ENCODE results near the gene PALLD. TPM values are rescaled to one million over a fixed set of nuclear protein-coding genes. Genes with fewer than 3 reads are reported as not detected.

PALLD gene
- total and polyA plus RNA-seq, 2 of the 13 experiments (the other 11 are each of a cell fraction or from before 2014, with no cell fraction given): 0.50 to 1.5 TPM

DNA sequence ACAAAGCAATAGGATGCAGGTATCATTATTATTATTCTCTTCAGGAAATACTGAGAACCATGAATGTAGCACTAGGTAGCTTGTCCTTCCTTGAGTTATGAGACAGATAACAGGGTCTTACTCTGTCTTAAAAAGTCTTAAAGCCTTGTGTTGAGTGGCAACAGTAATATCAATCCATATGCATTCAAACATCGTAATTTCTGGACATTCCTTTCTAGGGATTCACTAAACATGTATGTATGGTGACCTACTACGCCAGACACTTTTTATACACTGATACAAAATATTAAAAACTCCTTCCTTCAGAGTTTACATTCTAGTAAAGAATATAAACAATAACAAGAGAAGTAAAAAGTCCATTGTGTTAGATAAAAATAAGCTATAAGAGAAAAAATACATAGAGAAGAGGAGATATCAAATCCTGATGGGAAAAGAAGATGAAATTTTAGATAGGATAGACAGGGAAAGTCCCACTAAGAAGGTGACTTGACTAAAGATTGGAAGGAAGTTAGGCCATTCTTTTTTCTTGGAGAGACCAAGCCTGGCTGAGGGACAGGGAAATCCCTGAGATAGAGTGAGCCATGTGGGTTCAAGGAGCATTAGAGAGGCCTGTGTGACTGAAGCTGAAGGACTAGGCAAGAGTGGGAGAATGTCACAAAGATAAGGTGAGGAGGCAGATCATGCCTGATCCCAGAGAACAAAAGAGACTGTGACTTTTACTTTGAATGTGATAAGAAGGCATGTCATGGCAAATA is 11.5 kb upstream of the PALLD start:
- FAIRE-seq (no peak), DNase-seq (ENCODE audit: low spot score) (no peak), ATAC-seq (no peak)
- no peaks in the 10 kb centered on the region for H3K79me2 ChIP-seq (ENCODE audit: insufficient read depth, low read length)
- no peak overlapping the region for H3K27ac ChIP-seq (ENCODE audit: extremely low read length, insufficient read depth, low read length)
- H3K36me3 ChIP-seq (replicated peaks in 1 of 2; ENCODE audit: control insufficient read depth in 1 of 2, insufficient read depth in 2 of 2, low read length in 2 of 2): no peaks in the 10 kb centered on the region
- no TSS peak for BruUV-seq (replicated peaks)
- intact Hi-C loops (cut with micrococcal nuclease; ENCODE audit: unreplicated experiment): no loop called here
- ChIA-PET CTCF (ENCODE audit: low intra/inter-chr PET ratio, low total read pairs) (no interaction called here), POLR2A (no interaction called here)
- H3K4me1 ChIP-seq (ENCODE audit: insufficient read depth, low read length): peaks cover 8% of the 10 kb centered on the region; the same call in 1 of the 2 replicates
- peaks cover 0 to 2% of the 10 kb centered on the region in 2 experiments; a peak in 1 of 5 replicates for H3K27me3 ChIP-seq (ENCODE audit: control insufficient read depth in 1 of 2, insufficient read depth in 2 of 2, low read length in 2 of 2)
- H4K20me1 ChIP-seq (ENCODE audit: insufficient read depth, low read length): no peaks in the 10 kb centered on the region
- H3K4me3 ChIP-seq (replicated peaks in 1 of 3; ENCODE audit: insufficient read depth in 1 of 3, low read depth in 2 of 3, low read length in 3 of 3): no peak overlapping the region
- no peak overlapping the region for H2AFZ ChIP-seq (ENCODE audit: low read length)
- no peak overlapping the region for H3K4me2 ChIP-seq (ENCODE audit: low read depth, low read length)
- no peaks in the 10 kb centered on the region for H3K9me3 ChIP-seq (ENCODE audit: low read length)
- 1% methylated on average over 2 of the region's 2 CpGs for WGBS (ENCODE audit: low lambda C conversion rate)
- no peak overlapping the region for H3K9ac ChIP-seq (ENCODE audit: insufficient read depth, low read depth, low read length)
- in situ Hi-C loops (cut with HindIII; ENCODE audit: extremely low pct_ligation_motif_present, low pct_unique_long_range_greater_than_20kb): no loop called here
- TF ChIP-seq SCMH1 (CRISPR knock-in tag; IDR thresholded peaks at IDR 0.05; ENCODE audit: borderline replicate concordance): no peak
- TF ChIP-seq, protein P1, sequence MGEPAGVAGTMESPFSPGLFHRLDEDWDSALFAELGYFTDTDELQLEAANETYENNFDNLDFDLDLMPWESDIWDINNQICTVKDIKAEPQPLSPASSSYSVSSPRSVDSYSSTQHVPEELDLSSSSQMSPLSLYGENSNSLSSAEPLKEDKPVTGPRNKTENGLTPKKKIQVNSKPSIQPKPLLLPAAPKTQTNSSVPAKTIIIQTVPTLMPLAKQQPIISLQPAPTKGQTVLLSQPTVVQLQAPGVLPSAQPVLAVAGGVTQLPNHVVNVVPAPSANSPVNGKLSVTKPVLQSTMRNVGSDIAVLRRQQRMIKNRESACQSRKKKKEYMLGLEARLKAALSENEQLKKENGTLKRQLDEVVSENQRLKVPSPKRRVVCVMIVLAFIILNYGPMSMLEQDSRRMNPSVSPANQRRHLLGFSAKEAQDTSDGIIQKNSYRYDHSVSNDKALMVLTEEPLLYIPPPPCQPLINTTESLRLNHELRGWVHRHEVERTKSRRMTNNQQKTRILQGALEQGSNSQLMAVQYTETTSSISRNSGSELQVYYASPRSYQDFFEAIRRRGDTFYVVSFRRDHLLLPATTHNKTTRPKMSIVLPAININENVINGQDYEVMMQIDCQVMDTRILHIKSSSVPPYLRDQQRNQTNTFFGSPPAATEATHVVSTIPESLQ (CRISPR knock-in tag; conservative IDR thresholded peaks at IDR 0.05): no peak
- no peak for TF ChIP-seq PHF8 (CRISPR knock-in tag; IDR thresholded peaks at IDR 0.05)
- TF ChIP-seq NCOA5 (CRISPR knock-in tag; IDR thresholded peaks at IDR 0.05): no peak
- no peak for TF ChIP-seq CC2D1A (CRISPR knock-in tag; IDR thresholded peaks at IDR 0.05)
- TF ChIP-seq MEIS2 (CRISPR knock-in tag; IDR thresholded peaks at IDR 0.05): no peak
- TF ChIP-seq, protein P2, sequence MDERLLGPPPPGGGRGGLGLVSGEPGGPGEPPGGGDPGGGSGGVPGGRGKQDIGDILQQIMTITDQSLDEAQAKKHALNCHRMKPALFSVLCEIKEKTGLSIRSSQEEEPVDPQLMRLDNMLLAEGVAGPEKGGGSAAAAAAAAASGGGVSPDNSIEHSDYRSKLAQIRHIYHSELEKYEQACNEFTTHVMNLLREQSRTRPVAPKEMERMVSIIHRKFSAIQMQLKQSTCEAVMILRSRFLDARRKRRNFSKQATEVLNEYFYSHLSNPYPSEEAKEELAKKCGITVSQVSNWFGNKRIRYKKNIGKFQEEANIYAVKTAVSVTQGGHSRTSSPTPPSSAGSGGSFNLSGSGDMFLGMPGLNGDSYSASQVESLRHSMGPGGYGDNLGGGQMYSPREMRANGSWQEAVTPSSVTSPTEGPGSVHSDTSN (CRISPR knock-in tag; IDR thresholded peaks at IDR 0.05): no peak
- no peak for TF ChIP-seq RFXAP (CRISPR knock-in tag; IDR thresholded peaks at IDR 0.05; ENCODE audit: borderline replicate concordance)
- no peak for TF ChIP-seq ZNF3 (CRISPR knock-in tag; IDR thresholded peaks at IDR 0.05)
- TF ChIP-seq THAP11 (CRISPR knock-in tag; IDR thresholded peaks at IDR 0.05): no peak
- no peak for TF ChIP-seq BRCA1 (CRISPR knock-in tag; IDR thresholded peaks at IDR 0.05)
- TF ChIP-seq FOXK1 (CRISPR knock-in tag; IDR thresholded peaks at IDR 0.05; ENCODE audit: borderline replicate concordance, low read depth): no peak
- TF ChIP-seq ZNF441 (CRISPR knock-in tag; IDR thresholded peaks at IDR 0.05; ENCODE audit: borderline replicate concordance): no peak
- TF ChIP-seq, protein P3, sequence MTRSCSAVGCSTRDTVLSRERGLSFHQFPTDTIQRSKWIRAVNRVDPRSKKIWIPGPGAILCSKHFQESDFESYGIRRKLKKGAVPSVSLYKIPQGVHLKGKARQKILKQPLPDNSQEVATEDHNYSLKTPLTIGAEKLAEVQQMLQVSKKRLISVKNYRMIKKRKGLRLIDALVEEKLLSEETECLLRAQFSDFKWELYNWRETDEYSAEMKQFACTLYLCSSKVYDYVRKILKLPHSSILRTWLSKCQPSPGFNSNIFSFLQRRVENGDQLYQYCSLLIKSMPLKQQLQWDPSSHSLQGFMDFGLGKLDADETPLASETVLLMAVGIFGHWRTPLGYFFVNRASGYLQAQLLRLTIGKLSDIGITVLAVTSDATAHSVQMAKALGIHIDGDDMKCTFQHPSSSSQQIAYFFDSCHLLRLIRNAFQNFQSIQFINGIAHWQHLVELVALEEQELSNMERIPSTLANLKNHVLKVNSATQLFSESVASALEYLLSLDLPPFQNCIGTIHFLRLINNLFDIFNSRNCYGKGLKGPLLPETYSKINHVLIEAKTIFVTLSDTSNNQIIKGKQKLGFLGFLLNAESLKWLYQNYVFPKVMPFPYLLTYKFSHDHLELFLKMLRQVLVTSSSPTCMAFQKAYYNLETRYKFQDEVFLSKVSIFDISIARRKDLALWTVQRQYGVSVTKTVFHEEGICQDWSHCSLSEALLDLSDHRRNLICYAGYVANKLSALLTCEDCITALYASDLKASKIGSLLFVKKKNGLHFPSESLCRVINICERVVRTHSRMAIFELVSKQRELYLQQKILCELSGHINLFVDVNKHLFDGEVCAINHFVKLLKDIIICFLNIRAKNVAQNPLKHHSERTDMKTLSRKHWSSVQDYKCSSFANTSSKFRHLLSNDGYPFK (CRISPR knock-in tag; IDR thresholded peaks at IDR 0.05; ENCODE audit: borderline replicate concordance): no peak
- no peak for TF ChIP-seq TCF7 (IDR thresholded peaks at IDR 0.05; ENCODE audit: low read depth)
- no peak for TF ChIP-seq TAF1 (CRISPR knock-in tag; IDR thresholded peaks at IDR 0.05)
- TF ChIP-seq ZNF326 (CRISPR knock-in tag; IDR thresholded peaks at IDR 0.05; ENCODE audit: borderline replicate concordance): no peak
